Activated CD4-positive, CD25-positive, alpha-beta regulatory T cell treated with anti-CD3 and anti-CD28 coated beads, Interleukin-2, amount 50 U/mL, for 16 hours (primary cell): ENCODE results near the gene NRG4.
"Not testable (repeated sequence)": the region's sequence is repeated elsewhere in the genome, so short reads cannot be mapped to it uniquely, and the experiment has no call there.

Experiments
- DNase-seq: peaks from one replicate; pipeline ENCODE4 v3.0.0-alpha.2; 2020; ENCODE audit warnings: low read depth, low spot score

NRG4 gene

GRCh38 chr15:76011627-76012551 lies at the start of gene NRG4:
NRG4 (minus strand) TSS chr15:76012424; CDS start chr15:76011230, 1,194 bp downstream.
- DNase-seq = no peak

GRCh38 chr15:76061700-76062099 lies 49.5 kb upstream of the NRG4 start:
- DNase-seq = no peak

GRCh38 chr15:76060118-76060989 lies 48.1 kb upstream of the NRG4 start:
- no peak for DNase-seq

- DNase-seq = no peak
These were observed 47.3 kb upstream of the NRG4 start, which contains the start of gene TMEM266 for GRCh38 chr15:76059320-76060117. TMEM266 (plus strand) TSS chr15:76059985; CDS start chr15:76134264, 74,279 bp downstream.

GRCh38 chr15:76058714-76059319 lies 46.6 kb upstream of the NRG4 start:
- no peak for DNase-seq

GRCh38 chr15:76057332-76058000 lies 45.2 kb upstream of the NRG4 start:
- DNase-seq = no peak

GRCh38 chr15:76056931-76057330 lies 44.7 kb upstream of the NRG4 start:
- DNase-seq = no peak

GRCh38 chr15:76054201-76054600 lies 42.0 kb upstream of the NRG4 start:
- not testable (repeated sequence) for DNase-seq

- DNase-seq = no peak
These were observed 26.3 kb upstream of the NRG4 start for GRCh38 chr15:76038512-76038911.

GRCh38 chr15:76035593-76035992 lies 23.4 kb upstream of the NRG4 start:
- no peak for DNase-seq

GRCh38 chr15:76034111-76034510 lies 21.9 kb upstream of the NRG4 start:
- DNase-seq = no peak

- no peak for DNase-seq
These were observed 21.2 kb upstream of the NRG4 start for GRCh38 chr15:76033438-76033837.

GRCh38 chr15:76032046-76032445 lies 19.8 kb upstream of the NRG4 start:
- DNase-seq = no peak

GRCh38 chr15:76024021-76024768 lies 12.0 kb upstream of the NRG4 start:
- no peak for DNase-seq

- DNase-seq = not testable (repeated sequence)
These were observed 1.2 kb upstream of the NRG4 start for GRCh38 chr15:76013470-76013869.

- no peak for DNase-seq
These were observed 1.6 kb downstream of the NRG4 start for GRCh38 chr15:76010613-76011012.

- DNase-seq = no peak
These were observed 6.0 kb downstream of the NRG4 start for GRCh38 chr15:76006136-76006778.

- DNase-seq = no peak
These were observed 8.9 kb downstream of the NRG4 start for GRCh38 chr15:76003364-76003763.

GRCh38 chr15:75995611-75996010 lies 16.6 kb downstream of the NRG4 start:
- no peak for DNase-seq
